ENCODE data around the gene PTCH1. TPM values are rescaled to one million over a fixed set of nuclear protein-coding genes. Genes with fewer than 3 reads are reported as not detected.

The PTCH1 gene
- total and polyA plus RNA-seq, 11 donors: 2.2 to 15.2 (median 5.4) TPM

DNA sequence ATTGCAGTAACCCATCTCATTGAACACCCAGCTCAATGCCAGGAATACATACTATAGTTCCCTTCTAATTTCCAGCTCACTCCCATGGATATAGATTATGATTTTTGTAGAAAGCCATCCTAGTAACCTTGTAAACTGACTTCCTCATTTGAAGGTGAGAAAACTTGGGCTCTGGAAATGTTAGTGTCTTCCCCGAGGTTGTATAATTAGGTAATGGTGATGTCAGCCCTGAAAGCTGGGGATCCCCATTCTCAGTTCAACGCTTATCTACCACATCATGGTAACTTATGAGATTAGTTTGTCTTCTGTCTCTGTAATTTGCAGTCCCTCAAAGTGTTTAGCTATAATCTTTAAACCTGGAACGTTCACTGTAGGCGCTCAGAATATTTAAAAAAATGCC lies 34.6 kb upstream of the PTCH1 start:
- Histone ChIP-seq H3K36me3 (no peaks in the 10 kb centered on the region), H3K4me3 (no peak overlapping the region), H3K27ac (no peak overlapping the region), H3K27me3 (peaks cover 0 to 38% (median 8%) of the 10 kb centered on the region in 9 donors), H3K4me1 (peaks cover 0 to 10% (median 0%) of the 10 kb centered on the region in 12 donors), H3K9me3 (no peaks in the 10 kb centered on the region)
- intact Hi-C loops (cut with DNase I): no loop called here
- ATAC-seq (no peak), DNase-seq (no peak)
- 87 to 93% (median 89%) methylated on average over 4 of the region's 4 CpGs for WGBS, 4 donors
- TF ChIP-seq, protein P1, sequence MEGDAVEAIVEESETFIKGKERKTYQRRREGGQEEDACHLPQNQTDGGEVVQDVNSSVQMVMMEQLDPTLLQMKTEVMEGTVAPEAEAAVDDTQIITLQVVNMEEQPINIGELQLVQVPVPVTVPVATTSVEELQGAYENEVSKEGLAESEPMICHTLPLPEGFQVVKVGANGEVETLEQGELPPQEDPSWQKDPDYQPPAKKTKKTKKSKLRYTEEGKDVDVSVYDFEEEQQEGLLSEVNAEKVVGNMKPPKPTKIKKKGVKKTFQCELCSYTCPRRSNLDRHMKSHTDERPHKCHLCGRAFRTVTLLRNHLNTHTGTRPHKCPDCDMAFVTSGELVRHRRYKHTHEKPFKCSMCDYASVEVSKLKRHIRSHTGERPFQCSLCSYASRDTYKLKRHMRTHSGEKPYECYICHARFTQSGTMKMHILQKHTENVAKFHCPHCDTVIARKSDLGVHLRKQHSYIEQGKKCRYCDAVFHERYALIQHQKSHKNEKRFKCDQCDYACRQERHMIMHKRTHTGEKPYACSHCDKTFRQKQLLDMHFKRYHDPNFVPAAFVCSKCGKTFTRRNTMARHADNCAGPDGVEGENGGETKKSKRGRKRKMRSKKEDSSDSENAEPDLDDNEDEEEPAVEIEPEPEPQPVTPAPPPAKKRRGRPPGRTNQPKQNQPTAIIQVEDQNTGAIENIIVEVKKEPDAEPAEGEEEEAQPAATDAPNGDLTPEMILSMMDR (IDR thresholded peaks at IDR 0.05): no peak
- TF ChIP-seq POLR2A (IDR thresholded peaks at IDR 0.05): no peak

DNA sequence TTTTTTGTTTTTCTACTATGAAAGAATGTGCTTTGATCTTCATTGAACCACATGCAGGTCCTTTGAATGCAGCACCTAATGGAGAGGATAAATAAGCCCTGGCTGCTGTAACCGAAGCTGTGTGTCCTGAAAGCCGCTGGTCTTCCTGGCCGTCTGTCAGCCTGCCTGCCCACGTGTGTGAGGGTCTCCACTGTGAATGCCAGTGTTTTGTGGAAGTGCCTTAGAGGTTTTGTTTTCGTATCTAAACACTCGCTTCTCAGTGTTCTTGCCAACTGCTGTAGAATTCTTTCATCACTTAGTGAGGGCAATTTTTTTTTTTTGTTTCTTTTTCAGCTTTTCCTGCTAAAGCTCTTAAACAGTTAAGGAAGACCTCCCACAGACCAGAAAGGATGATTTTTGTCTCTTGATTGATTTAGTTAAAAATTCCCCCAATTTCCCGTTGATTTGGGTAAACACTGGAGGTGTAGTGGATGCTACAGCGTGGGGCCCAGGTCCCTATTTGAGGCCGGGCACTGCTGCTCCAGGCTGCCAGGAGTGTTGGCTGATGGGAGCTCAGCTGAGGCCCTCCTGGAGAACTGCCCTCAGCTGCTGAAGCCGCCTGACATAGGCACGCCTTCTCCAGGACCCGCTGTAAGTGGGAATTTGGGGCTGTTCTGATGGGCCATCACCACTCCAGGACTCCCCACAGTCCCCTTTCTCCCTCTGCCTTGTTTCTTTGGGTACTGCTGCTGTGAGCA lies 29.2 kb upstream of the PTCH1 start:
- 67 to 72% (median 70%) methylated on average over 12 of the region's 12 CpGs for WGBS, 4 donors
- no peak overlapping the region for H3K27ac ChIP-seq
- intact Hi-C loops (cut with DNase I): no loop called here
- no peaks in the 10 kb centered on the region for H3K4me1 ChIP-seq
- no peaks in the 10 kb centered on the region for H3K36me3 ChIP-seq
- peaks cover 0 to 3% (median 0%) of the 10 kb centered on the region in 9 donors for H3K27me3 ChIP-seq
- H3K9me3 ChIP-seq: no peaks in the 10 kb centered on the region
- ATAC-seq (no peak), DNase-seq (no peak)
- H3K4me3 ChIP-seq: no peak overlapping the region
- TF ChIP-seq, protein P1 (IDR thresholded peaks at IDR 0.05): no peak
- no peak for TF ChIP-seq POLR2A (IDR thresholded peaks at IDR 0.05)

DNA sequence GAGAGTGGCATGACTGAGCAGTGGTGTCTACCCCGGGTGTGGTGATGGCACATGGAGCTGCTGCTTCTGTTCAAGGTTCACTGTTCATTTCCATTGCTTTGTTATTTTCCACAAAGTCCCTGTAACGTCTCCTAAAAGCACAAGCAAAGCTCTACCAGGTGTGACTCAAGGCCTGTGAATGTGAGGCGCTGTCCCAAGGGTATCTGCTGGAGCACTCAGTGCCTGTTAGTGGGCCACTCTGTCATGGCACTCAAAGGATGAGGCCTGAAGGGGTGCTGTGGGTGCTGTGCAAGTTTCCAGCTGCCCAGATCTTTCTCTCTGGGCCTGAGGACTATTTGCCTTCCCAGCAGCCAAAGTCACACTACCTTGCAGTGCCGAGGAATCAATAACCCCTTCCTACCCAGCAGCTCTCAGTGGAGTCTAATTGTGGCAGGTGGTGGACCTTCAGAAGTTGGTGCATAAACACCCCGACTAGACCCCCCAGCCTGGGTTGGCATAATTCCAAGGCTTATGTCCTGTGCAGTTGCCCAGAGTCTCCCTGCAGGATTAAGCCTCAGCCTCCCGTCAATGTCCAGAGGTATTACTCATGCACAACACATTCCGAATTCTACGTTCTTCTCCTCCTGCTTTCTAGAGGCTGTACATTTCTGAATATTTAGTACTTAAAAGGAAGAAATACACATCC lies 17.4 kb upstream of the PTCH1 start:
- DNase-seq: no peak
- TF ChIP-seq, protein P1 (IDR thresholded peaks at IDR 0.05): no peak
- TF ChIP-seq POLR2A (IDR thresholded peaks at IDR 0.05): no peak
- Histone ChIP-seq H3K9me3 (no peaks in the 10 kb centered on the region), H3K4me1 (no peaks in the 10 kb centered on the region), H3K27ac (no peak overlapping the region), H3K4me3 (no peak overlapping the region), H3K27me3 (peaks cover 0 to 11% (median 0%) of the 10 kb centered on the region in 9 donors), H3K36me3 (no peaks in the 10 kb centered on the region)
- no peak for ATAC-seq
- intact Hi-C loops (cut with DNase I): no loop called here
- WGBS, 4 donors: 75 to 81% (median 81%) methylated on average over 8 of the region's 8 CpGs

DNA sequence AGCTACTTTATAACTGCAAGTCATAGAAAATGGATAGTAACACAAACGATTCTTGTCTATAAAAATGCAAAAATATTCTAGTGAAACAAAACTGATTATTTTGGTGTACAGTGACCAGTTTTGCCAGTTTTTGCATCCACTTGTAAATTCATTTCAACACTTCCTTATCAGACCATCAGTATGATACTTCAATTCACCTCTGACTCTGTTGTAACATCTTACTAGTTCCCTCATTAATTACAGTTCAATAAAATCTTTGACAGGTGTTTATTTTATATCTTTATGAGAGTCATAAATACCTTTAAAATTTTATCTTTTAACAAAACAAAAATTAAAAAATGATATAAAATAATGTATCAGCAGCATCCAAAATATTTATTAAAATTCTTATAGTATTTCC lies 13.1 kb upstream of the PTCH1 start:
- no peak for TF ChIP-seq POLR2A (IDR thresholded peaks at IDR 0.05)
- TF ChIP-seq, protein P1 (IDR thresholded peaks at IDR 0.05): no peak
- Histone ChIP-seq H3K4me3 (no peak overlapping the region), H3K36me3 (no peaks in the 10 kb centered on the region), H3K4me1 (no peaks in the 10 kb centered on the region), H3K27me3 (peaks cover 0 to 24% (median 0%) of the 10 kb centered on the region in 9 donors), H3K9me3 (no peaks in the 10 kb centered on the region), H3K27ac (no peak overlapping the region)
- DNase-seq (no peak), ATAC-seq (no peak)
- intact Hi-C loops (cut with DNase I): no loop called here
- 81 to 89% (median 87%) methylated on average over 1 of the region's 1 CpG for WGBS, 4 donors
